Activated gamma-delta T cell treated with anti-CD3 and anti-CD28 coated beads, Interleukin-2, amount 50 U/mL, for 16 hours (primary cell): ENCODE measurements around the gene OGFOD2.

Experiments
- DNase-seq: peaks from one replicate; pipeline ENCODE4 v3.0.0-alpha.2; 2020; ENCODE audit warnings: low read depth

Gene OGFOD2

DNA sequence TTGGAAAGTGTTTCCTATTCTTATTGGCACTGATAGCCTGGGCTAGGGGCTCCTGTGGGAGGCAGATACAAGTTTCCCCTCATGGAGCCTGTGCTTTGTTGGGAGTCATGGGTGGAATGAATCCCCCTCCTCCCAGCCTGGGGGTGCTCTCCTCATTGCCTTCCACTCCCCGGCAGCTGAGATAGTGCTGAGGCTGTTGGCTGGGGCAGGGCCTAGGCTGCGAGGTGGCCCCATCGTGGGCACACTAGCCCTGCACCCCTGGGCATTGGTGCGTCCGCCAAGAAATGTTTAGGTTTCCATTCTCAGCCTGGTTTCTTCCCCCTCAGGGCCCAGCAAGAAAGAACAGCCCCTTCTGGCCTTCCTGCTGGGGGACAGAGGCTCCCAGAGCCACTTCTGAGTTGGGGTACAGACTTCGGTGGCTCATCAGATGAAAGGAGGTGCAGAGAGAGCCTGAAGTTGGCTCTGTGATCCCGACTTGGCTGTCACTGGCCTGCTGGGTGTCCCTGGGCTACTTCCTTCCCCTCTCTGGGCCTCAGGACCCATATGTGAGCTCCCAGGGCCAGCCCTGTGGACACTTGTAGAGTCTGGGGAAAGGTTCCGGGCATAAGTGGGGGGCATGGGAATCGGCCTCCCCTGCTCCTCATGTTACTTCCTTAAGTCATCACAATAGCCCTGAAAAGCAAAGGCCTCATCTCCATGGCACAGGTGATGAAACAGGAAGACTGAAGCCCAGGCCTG, 2.8 kb downstream of the OGFOD2 start:
- DNase-seq, result no peak

DNA sequence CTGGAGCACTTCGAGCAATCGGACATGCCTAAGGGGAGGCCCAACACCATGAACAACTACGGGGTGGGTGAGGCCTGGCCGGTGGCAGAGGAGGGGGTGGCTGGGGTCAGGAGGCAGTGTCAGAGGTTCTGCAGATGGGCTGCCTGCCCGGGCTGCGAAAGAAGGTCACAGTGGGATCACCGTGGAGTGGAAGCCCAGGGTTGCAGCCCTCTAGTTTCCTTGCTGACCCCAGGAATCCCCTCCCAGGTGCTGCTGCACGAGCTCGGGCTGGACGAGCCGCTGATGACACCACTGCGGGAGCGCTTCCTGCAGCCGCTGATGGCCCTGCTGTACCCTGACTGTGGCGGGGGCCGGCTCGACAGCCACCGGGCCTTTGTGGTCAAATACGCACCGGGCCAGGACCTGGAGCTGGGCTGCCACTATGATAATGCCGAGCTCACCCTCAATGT, 3.5 kb downstream of the OGFOD2 start:
- no peak for DNase-seq

DNA sequence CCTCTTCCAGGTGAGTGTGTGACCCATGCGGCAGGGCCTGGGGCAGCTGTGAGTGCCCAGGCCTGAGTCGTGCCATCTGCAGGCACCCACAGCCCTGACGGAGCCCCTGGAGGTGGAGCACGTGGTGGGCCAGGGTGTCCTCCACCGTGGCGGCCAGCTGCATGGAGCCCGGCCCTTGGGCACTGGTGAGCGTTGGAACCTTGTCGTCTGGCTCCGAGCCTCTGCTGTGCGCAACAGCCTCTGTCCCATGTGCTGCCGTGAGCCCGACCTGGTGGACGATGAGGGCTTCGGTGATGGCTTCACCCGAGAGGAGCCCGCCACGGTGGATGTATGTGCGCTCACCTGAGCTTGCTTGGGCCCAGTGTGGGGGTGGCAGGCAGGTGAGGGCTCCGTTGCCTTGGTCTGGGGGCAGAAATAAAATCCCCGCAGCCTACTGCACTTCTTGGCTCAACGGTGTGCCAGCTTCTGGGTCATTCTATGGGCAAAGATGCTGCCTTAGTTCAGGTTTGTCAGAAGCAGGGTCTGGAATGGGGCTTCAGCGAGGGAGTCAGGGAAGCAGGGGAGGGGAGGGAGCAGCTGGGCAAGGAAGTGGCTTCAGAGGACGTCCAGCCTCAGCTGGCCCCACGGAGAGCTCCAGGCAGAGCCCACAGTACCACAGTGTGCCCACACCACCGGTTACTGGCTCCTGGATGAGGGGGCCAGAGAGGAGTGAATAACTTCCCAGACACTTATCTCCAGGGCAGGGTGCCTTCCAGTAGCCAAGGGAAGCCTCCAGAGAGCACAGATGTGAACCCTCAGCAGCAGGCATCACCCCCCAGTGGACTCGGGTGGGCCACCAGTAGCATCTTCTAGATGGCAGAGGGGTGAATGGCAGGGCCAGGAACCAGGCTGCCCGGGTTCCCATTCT, 4.2 kb downstream of the OGFOD2 start:
- no peak for DNase-seq

DNA sequence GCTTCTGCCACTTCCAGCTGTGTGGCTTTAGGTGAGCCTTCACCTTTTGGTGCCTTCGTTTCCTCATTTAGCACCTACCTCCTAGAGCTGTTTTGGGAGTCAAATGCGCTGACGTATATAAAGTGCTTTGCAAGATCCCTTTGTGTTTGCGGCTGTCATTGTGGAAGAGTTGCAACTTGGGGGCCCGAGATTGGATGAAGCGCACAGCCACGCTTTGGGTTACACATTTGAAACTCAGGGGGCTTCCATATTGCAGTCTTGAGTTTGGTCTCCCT, 4.8 kb downstream of the OGFOD2 start:
- no peak for DNase-seq

GRCh38 chr12:122980183-122981035, 5.4 kb downstream of the OGFOD2 start, which contains the start of gene ARL6IP4:
Gene ARL6IP4, plus strand, starts transcription at chr12:122980681. Its CDS starts 459 bp downstream, at chr12:122981140.
- peak; percentile 42 for DNase-seq

DNA sequence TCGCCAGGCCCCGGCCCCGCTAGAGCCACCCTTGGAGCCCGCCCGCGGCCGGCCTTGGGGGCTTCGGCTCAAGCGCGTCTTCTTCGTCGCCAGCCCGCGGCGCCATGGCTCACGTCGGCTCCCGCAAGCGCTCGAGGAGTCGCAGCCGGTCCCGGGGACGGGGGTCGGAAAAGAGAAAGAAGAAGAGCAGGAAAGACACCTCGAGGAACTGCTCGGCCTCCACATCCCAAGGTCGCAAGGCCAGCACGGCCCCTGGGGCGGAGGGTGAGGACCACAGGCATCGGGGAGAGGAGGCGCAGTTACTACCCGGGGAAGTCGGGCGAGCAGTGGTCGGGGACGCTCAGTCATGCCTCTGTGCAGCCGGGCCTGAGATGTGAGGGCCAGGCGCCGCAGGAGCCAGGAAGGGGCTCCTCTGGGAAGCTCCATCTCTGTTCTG, 6.0 kb downstream of the OGFOD2 start:
- no peak for DNase-seq

GRCh38 chr12:122981587-122982476, 6.8 kb downstream of the OGFOD2 start:
- no peak for DNase-seq

DNA sequence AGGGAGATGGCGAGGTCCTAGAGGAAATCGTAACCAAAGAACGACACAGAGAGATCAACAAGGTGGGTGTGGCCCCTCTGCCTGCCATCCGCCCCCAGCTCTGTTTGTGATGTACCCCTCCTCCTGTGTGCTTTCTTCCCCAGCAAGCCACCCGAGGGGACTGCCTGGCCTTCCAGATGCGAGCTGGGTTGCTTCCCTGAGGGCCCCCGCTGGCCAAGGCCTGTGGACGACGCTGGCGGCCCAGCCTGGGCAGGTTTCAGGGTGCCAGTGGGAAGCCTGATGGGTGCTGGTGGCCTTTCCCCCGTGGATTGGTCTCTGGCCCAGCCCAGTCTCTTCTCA, 7.4 kb downstream of the OGFOD2 start:
- no peak for DNase-seq

DNA sequence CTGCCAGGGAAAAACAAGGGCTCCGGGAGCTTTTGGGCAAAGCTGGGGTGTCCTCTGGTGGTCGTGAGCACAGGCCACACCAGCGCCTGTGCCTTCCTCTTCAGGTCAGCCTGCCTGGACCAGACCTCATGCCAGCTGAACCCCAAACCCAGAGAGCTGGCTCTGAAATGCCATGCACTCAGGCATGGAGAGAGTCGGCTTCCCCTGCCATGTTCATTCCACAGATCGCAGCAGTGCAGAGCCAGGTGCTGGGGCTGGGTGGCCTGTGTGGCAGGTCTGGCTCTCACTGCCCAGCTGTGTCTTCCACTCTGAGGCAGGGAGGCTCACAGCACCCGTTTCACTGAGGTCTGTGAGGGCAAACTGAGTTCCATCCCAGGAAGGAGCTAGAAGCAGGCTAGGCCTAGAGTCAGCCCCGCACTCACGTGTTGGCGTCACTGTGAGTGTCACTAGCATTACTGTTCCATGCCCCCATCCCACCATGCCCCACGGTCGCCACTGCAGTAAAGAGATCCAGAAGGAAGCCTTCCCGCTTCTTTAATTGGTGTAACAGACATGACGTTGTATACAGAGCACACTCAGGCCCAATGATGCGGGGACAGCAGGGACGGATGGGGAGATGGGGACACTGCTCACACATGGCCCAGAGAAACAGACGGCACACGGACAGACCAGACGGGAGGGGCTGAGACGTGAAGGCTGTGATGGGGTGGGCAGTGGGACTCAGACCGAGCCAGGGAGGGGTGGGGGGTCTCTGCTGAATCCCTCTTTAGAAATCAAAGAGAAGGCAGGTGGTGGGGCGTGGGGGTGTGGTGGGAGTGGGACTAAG, 8.1 kb downstream of the OGFOD2 start:
- no peak for DNase-seq

DNA sequence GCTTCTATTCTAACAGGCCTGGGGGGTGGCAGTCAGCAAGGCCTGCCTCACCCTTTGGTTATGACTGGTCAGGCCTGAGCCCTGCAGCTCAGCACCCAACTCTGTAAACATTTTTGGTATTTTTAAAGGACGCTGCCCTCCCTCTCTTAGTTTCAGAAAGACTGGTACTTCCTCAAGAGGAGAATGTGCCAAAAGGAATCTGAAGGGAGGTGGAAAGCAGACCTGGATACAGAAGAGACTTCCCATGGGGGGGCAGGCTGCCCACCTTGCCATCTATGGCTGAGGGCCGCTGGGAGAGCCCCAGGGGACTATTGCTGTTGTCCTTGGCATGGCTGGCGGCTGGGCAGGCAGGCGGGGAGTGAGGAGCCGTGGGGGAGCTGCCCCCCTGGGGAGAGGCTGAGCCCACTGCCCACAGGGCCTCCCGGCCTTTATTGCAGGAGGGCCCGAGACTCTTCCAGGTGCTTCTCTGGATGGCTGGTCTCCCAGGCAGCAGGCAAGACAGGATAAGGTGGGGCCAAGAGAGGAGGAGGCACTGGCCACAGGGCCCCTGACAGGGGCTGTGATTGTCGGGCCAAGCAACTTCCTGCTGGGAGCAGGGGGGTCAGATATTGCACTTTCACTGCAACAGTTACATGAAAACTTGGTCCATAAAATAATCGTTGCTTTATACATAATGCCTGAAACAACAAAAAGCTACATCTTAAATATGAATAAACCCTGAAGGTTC, 8.9 kb downstream of the OGFOD2 start:
- DNase-seq, result no peak

- no peak for DNase-seq
Measured at GRCh38 chr12:122984612-122985337, 9.7 kb downstream of the OGFOD2 start.

GRCh38 chr12:122985338-122986257, 10.6 kb downstream of the OGFOD2 start:
- DNase-seq, result no peak

- DNase-seq, result no peak
Measured at GRCh38 chr12:122986258-122986871, 11.3 kb downstream of the OGFOD2 start.

DNA sequence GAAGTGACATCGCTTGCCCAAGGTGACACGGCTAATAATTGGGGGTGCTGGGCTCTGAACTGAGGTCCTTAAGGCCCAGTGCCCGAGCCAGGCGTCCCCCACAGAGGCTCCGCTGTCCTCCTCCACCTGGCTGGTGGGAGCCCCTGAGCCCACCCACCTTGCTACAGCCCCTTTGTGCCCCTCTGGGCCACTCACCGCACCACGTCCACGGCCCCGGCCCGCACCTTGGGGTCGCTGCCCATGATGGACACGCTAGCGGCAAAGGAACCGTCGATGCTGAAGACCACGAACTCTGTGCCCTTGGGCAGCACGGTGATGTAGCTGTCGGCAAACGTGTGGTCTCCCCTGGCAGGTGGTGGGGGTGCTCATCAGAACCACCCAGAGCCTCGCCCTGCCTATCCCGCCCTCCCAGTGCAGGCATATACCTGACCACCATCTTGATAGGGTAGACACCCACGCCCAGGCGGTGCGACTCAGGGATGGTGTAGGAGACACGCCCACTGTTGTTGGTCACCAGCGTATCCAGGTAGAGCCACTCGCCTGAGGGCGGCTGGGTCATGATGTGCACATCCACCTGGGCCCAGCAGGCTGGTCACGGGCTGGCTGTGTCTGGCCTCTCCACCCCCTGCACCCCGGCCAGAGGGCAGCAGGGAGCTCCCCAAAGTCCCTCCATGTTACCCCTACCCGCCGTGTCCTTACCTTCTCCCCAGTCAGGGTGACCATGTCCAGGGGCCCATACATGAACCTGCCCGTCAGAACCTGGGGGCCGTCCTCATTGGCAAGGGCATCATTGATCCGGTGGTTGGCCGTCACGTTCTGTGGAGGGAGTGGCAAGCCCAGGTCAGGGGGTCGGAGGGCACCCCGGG, 12.3 kb downstream of the OGFOD2 start:
- DNase-seq, result no peak

- no peak for DNase-seq
Measured at GRCh38 chr12:122988036-122988435, 13.0 kb downstream of the OGFOD2 start.

- DNase-seq, result no peak
Measured at GRCh38 chr12:122988612-122989212, 13.7 kb downstream of the OGFOD2 start.
